Right lobe of liver (tissue), 4 donors: ENCODE data around the gene NOL12.

Source experiments
- POLR2A ChIP-seq: fragments of 450-650 bp; IDR thresholded peaks from one replicate; pipeline ENCODE4 v1.6.1; 2017; ENCODE audit warnings: antibody characterized with exemption, mild to moderate bottlenecking
- TF ChIP-seq, protein P1 (sequence below), 4 donors: fragments of 200-600 bp in 3 of 4; fragments of 450-650 bp in 1 of 4; IDR thresholded peaks; one replicate each; pipeline versions ENCODE4 v1.5.1 to v1.8.0; 2016 to 2022; ENCODE audit warnings: antibody characterized with exemption in 4 of 4, mild to moderate bottlenecking in 2 of 4
- donor health status: DM: no; HTN: no; CAD: no.
- donor health status: DM: no; HTN: no; CAD: no.
- donor health status: DM: no; HTN: yes; CAD: no.

DNA sequence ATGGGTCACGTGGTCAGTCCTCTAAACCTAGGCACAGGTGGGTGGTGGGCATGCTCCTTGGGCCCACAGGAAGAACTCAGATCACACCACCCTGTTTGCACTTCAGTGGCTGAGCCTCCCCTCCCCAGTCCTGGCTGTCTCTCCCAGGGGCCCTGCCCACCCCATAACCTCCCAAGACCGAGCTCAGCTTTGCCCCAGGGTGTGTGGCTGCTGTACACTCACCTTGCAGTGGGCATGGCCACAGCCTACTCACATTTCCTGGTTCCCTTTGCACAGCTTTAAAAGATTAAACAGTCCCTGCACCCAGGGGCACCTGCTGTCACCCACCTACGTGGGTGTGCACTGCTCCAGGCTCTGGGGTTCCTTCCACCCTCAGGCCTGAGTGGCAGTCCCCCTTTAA, 24.5 kb downstream of the NOL12 start:
- TF ChIP-seq, protein P1, sequence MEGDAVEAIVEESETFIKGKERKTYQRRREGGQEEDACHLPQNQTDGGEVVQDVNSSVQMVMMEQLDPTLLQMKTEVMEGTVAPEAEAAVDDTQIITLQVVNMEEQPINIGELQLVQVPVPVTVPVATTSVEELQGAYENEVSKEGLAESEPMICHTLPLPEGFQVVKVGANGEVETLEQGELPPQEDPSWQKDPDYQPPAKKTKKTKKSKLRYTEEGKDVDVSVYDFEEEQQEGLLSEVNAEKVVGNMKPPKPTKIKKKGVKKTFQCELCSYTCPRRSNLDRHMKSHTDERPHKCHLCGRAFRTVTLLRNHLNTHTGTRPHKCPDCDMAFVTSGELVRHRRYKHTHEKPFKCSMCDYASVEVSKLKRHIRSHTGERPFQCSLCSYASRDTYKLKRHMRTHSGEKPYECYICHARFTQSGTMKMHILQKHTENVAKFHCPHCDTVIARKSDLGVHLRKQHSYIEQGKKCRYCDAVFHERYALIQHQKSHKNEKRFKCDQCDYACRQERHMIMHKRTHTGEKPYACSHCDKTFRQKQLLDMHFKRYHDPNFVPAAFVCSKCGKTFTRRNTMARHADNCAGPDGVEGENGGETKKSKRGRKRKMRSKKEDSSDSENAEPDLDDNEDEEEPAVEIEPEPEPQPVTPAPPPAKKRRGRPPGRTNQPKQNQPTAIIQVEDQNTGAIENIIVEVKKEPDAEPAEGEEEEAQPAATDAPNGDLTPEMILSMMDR (IDR thresholded peaks at IDR 0.05): no peak
- no peak for TF ChIP-seq POLR2A
